Measurements from ENCODE around the gene DMRTC2. TPM values are rescaled to one million over a fixed set of nuclear protein-coding genes. Genes with fewer than 3 reads are reported as not detected.

The DMRTC2 gene
- total RNA-seq, 2 donors from 2014 or later: not detected

DNA sequence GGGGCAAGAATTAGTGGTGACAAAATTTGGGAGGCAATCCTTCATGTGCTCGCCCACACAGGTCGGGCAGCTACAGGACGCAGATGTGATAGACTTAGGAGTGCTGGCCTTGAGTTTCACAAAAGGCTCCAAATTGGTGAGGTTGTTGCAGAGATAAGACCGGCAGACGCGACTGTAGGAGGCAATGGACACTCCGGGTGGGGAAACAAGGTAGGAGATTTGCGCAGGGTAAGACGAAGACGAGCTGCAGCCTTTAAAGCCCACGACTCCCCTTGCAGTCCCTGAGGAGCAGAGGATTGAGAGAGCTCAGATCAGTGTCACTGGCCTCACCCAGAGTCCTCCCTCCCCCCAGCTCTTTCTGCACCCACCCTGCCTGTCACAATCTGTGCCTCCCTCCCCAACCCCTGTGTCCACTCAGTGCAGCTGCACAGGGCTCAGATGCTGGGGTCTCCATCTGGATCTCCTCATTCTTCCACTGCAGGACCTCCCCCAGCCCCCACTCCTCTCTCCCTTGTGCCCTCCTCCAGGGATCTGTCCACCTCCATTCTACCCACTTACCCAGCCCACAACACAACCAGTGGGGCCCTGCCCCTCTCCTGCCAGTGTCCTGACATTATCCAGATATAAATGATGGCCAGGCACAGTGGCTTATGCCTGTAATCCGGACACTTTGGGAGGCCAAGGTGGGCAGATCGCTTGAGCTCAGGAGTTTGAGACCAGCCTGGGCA, 6.7 kb upstream of the DMRTC2 start:
- H3K27ac Mint-ChIP-seq: peak overlapping the region in 1 of 2 donors; percentile 38
- no peaks in the 10 kb centered on the region for H3K9me3 Mint-ChIP-seq
- DNase-seq (ENCODE audit: low spot score in 2 of 2) (no peak), ATAC-seq (no peak)
- no peaks in the 10 kb centered on the region for H3K36me3 Mint-ChIP-seq

DNA sequence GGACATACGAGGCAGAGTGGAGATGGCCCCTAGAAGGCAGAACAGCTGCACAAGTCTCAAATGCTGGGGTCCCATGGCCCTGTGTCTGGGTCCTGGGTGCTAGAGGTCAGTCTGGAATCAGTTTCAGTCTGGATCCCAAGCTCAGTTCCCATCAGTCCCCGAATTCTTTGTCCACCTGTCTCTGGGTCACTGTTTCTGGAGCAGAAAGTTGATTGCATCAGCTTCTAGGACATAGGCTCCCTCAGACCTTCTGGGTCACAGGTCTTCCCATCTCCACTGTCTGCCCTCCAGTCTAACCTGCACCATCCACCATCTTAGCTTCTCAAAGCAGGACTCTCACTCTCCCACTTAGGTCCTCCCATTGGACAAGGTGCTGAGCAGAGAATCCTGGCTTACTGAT, 5.6 kb upstream of the DMRTC2 start:
- ATAC-seq (no peak), DNase-seq (ENCODE audit: low spot score in 2 of 2) (no peak)
- Mint-ChIP-seq H3K36me3 (no peaks in the 10 kb centered on the region), H3K27ac (no peak overlapping the region), H3K9me3 (peaks cover 0 to 8% of the 10 kb centered on the region in 2 donors)

DNA sequence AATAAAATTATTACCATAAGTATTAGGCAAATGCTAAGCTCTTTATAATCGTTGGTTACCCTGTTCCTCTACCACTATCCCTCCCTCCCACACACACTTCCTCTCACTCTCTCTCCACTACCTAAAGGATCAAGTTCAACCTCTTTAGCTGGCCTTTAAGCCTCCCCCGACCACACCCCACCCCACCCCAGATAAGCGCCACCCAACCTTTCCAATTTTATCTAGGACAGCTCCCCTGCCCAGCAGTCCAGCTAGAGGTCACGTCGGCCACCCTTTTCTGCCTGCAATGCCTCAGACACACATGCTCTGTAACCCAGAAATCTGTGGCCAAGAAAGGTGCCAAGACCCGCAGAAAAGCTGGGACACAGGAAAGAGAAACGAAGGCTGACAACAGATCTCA, 1.5 kb upstream of the DMRTC2 start:
- ATAC-seq: no peak
- H3K36me3 Mint-ChIP-seq: no peaks in the 10 kb centered on the region
- peaks cover 0 to 9% of the 10 kb centered on the region in 2 donors for H3K9me3 Mint-ChIP-seq

DNA sequence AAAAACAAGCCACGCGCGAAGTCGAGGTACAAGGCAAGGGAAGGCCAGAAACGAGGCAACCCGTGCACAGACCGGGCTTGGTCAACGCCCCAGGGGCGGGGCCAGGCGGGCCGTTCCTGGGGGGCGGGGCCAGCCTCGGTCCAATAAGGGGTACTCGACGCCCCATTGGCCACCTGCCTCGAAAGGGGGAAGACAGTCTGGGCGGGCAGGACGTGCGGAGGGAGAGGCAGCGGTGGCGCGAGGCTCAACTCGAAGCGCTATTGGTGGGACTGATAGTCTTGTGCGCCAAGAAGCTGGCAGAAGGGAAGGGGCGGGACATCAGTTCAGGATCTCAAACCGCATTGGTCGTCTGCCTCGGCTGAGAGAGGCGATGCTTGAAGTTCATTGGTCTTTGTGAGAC, 241 bp upstream of the DMRTC2 start, which contains the start of gene LYPD4:
TSS of gene LYPD4 (minus strand) at position 83 of the 400 bp plus-strand sequence. CDS start 5,398 bp downstream, outside the sequence.
- no peak within 1 kb of the TSS for H3K27ac Mint-ChIP-seq
- no peaks in the 10 kb centered on the region for H3K36me3 Mint-ChIP-seq
- peaks cover 0 to 9% of the 10 kb centered on the region in 2 donors for H3K9me3 Mint-ChIP-seq
- DNase-seq (ENCODE audit: low spot score in 2 of 2) (no peak), ATAC-seq (peak in 1 of 2 donors; percentile 47)

More for the DNA sequence above, 1.5 kb upstream of the DMRTC2 start:
- DNase-seq (ENCODE audit: low spot score in 2 of 2): no peak
- H3K27ac Mint-ChIP-seq: no peak overlapping the region

DNA sequence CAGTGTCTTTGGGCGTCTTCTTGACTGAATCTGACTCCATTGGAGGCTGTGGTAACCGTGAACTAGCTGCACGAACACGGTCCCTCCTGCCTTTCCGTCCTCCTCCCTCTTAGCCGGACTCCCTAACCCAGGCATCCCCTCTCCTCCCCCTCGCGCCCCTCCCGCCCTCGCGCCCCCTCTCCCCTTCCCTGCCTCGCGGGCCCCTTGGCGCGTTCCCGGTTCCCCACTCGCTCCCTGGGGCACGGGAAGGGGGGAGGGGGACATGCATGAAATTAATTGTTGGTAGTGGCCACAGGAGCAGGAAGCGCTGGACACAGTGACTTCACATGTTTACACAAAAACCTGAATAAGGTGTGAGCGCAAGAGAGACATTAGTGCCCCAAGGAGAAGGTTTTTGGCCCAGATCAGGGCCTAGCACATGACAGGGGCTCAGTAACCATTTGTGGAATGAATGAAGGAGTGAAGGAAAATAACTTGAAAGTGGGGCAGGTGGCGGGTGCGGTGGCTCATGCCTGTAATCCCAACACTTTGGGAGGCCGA, 279 bp downstream of the DMRTC2 start:
- no peaks in the 10 kb centered on the region for H3K36me3 Mint-ChIP-seq
- no peak overlapping the region for H3K27ac Mint-ChIP-seq
- ATAC-seq: no peak
- H3K9me3 Mint-ChIP-seq: peaks cover 0 to 9% of the 10 kb centered on the region in 2 donors
- DNase-seq (ENCODE audit: low spot score in 2 of 2): no peak

DNA sequence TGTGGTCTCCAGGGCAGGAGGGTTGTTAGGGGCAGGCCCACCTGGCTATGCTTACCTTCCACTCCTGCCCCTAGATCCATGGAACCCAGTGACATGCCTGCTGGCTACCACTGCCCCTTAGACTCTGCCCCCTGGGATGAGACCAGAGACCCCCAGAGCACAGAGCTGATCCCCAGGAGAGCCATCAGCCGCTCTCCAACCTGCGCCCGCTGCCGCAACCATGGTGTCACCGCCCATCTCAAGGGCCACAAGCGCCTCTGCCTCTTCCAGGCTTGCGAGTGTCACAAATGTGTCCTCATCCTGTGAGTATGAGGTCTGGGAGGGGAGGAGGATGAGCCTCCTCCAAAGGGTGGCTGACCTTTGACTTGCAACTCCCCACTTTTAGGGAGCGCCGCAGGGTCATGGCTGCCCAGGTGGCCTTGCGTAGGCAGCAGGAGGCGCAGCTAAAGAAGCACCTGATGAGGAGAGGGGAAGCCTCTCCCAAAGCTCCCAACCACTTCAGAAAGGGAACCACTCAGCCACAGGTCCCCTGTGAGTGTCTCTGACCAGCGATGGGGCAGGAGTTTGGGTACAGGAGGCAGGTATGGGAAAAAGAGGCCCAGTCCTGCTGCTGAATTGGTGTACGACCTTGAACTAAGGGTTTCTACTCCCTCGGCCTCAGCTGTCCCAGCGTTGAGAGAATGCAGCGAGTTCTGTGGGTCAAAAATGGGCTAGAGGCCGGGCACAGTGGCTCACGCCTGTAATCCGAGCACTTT, 2.7 kb downstream of the DMRTC2 start:
- no peaks in the 10 kb centered on the region for H3K36me3 Mint-ChIP-seq
- DNase-seq (ENCODE audit: low spot score in 2 of 2) (no peak), ATAC-seq (no peak)
- peaks cover 0 to 9% of the 10 kb centered on the region in 2 donors for H3K9me3 Mint-ChIP-seq
- H3K27ac Mint-ChIP-seq: no peak overlapping the region

DNA sequence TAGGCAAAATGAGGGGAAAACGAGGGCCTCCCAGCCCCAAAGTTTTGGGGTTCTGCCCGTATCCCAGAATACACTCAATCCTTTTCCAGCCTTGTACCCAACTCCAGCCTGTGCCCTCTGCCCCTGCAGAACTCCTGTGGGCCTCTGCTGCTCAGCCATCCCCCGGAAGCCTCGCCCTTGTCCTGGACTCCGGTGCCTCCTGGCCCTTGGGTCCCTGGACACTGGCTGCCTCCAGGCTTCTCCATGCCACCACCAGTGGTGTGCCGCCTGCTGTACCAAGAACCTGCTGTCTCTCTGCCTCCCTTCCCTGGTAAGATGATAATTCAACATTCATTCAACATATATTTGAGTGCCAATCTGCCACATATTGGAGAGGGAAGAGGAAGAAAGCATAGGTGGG, 3.8 kb downstream of the DMRTC2 start:
- Mint-ChIP-seq H3K27ac (no peak overlapping the region), H3K36me3 (no peaks in the 10 kb centered on the region), H3K9me3 (peaks cover 0 to 7% of the 10 kb centered on the region in 2 donors)
- no peak for DNase-seq (ENCODE audit: low spot score in 2 of 2)
- no peak for ATAC-seq

DNA sequence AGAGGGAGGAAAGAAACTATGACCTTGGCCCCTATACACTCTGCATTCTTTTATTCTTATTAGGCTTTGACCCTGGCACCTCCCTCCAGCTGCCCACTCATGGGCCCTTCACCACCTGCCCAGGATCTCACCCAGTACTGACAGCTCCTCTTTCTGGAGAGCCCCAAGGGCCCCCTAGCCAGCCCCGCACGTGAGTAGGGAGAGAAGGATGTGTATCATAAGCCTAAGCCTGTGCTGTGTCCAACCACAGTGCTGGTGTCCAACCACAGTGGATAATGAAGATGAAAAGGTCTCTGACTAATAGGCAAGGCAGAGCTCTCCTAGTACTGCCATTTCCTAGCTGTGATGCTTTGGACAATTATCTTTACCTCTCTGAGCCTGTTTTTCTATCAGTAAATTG, 4.2 kb downstream of the DMRTC2 start:
- H3K9me3 Mint-ChIP-seq: peaks cover 0 to 3% of the 10 kb centered on the region in 2 donors
- no peak overlapping the region for H3K27ac Mint-ChIP-seq
- H3K36me3 Mint-ChIP-seq: no peaks in the 10 kb centered on the region
- peak in 1 of 2 donors; percentile 29 for ATAC-seq
- DNase-seq (ENCODE audit: low spot score in 2 of 2): no peak

DNA sequence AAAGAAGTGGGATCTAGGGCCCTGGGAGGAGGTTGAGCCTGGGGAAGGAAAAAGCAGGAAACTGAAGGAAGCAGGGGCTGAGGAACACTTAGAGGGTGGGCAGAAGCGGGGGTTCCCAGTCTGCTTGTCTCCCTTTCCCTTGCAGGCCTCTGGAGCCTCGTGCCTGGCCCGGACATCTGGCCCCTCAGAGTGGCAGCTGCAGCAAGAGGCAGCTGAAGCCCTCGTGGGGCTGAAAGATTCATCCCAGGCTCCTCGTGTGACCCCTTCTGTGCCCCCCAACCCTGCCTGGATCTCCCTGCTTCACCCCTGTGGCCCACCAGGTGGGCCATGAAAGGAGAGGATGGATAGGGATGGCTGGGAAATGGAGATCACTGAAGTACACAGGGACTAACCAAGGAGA, 5.5 kb downstream of the DMRTC2 start:
- no peak overlapping the region for H3K27ac Mint-ChIP-seq
- no peak for ATAC-seq
- H3K36me3 Mint-ChIP-seq: no peaks in the 10 kb centered on the region
- H3K9me3 Mint-ChIP-seq: no peaks in the 10 kb centered on the region
- no peak for DNase-seq (ENCODE audit: low spot score in 2 of 2)

DNA sequence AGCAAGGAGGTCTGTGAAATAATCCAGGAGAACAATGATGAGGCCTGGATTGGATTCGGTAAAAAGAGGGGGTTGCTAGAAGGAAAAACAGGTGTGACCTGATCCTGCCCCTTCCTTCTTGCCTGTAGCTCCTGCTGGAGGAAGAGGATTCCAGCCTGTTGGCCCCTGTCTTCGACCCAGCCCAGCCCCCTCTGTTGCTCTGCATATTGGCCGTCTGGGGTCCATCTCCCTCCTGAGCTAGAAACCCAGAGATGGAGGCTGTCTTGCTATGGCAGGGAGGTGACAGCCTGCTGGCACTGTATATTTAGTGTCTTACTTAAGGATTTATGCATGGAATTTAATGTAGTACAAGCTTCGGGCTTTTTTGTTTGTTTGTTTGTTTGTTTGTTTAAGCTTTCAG, 6.6 kb downstream of the DMRTC2 start:
- ATAC-seq: no peak
- Mint-ChIP-seq H3K9me3 (no peaks in the 10 kb centered on the region), H3K36me3 (no peaks in the 10 kb centered on the region), H3K27ac (no peak overlapping the region)
- no peak for DNase-seq (ENCODE audit: low spot score in 2 of 2)

DNA sequence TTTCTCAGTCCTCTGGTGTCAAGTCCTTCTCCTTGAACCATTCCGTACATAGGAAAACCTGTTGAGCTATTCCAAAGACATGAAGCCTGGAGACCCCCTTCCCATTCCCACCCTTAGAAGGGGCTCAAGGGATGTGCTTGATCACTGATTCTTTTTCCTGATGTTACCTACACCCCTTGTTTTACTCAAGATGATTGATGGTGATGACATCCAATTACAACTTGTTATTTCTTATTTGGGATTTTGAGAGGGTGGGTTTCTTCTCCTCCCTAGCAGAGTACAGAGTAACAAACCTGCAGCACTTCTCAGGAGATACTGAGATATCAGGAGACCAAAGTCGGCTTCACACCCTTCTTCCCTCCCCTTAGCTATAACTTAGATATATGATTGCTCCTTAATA, 8.5 kb downstream of the DMRTC2 start:
- ATAC-seq (no peak), DNase-seq (ENCODE audit: low spot score in 2 of 2) (no peak)
- Mint-ChIP-seq H3K36me3 (no peaks in the 10 kb centered on the region), H3K27ac (no peak overlapping the region), H3K9me3 (no peaks in the 10 kb centered on the region)

DNA sequence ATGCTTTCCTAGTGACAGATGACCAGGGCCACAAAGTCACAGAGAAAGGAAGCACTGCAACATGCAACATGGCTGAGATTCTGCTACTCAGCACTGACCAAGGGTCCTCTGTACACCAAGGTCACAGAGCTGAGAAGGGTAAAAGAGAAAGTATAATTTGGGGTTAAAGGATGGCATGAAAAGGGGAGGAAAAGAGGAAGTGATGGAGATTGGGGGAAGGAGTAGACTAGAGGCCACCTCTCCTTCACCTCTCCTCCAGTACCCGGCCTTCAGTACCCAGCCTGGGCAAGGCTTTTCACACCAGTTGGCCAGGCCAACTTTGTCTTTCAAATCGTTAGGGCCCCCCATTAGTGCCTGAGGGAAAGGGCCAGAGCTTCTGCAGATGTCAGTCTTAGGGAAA, 8.9 kb downstream of the DMRTC2 start:
- DNase-seq (ENCODE audit: low spot score in 2 of 2): no peak
- Mint-ChIP-seq H3K27ac (no peak overlapping the region), H3K9me3 (no peaks in the 10 kb centered on the region), H3K36me3 (no peaks in the 10 kb centered on the region)
- ATAC-seq: no peak

DNA sequence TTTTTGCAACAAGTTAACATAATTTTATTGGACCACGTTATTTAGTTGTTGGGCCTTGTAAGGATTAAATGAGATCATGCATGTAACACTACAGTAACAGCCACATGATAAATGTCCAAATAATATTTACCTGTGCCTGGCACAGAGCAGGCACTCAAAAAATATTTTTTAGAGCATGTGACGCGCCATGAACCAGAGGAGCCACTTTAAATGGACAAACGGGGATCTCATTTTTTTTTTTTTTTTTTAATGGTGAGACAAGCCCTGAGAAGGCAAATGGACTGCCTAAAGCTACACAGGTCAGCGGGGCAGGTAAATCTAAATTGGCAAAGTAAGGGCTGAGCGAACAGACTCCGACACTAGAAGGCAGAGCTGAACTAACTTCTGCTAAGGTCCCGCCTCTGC, 14.4 kb downstream of the DMRTC2 start:
- no peaks in the 10 kb centered on the region for H3K9me3 Mint-ChIP-seq
- ATAC-seq (no peak), DNase-seq (ENCODE audit: low spot score in 2 of 2) (no peak)
- H3K36me3 Mint-ChIP-seq: peaks cover 37% of the 10 kb centered on the region in 2 donors
- H3K27ac Mint-ChIP-seq: peak overlapping the region; percentile 95 to 100

DNA sequence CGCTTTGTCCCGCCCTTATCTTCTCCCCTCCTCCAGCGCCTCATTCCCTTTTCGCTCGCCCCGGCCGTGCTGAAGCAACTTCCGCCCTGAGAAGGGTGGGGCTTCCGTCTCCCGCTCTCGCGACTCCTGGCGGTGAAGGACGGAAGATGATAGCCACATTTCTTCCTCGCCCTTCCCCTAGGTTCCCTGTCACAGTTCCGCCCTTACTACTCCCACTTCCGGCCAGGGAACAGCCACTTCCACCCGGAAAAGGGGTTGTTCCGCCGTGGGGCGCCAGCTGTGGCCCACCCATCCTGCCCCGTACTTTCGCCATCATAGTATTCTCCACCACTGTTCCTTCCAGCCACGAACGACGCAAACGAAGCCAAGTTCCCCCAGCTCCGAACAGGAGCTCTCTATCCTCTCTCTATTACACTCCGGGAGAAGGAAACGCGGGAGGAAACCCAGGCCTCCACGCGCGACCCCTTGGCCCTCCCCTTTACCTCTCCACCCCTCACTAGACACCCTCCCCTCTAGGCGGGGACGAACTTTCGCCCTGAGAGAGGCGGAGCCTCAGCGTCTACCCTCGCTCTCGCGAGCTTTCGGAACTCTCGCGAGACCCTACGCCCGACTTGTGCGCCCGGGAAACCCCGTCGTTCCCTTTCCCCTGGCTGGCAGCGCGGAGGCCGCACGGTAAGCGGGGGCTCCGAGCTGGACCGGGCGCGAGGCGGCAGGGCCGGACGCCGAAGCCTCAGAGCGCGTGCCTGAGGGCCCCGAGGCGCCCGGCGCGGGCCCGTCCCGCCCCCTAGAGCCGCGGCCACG, 15.0 kb downstream of the DMRTC2 start, which contains the start of gene RPS19:
TSS of gene RPS19 (plus strand) at position 638 of the 801 bp plus-strand sequence. CDS start 520 bp downstream, outside the sequence.
- Mint-ChIP-seq H3K27ac (peak within 1 kb of the TSS; percentile 95 to 100), H3K9me3 (no peaks in the 10 kb centered on the region), H3K36me3 (peaks cover 43% of the 10 kb centered on the region in 2 donors)
- ATAC-seq: peak; percentile 87 to 90
- peak; percentile 98 for DNase-seq (ENCODE audit: low spot score in 2 of 2)

DNA sequence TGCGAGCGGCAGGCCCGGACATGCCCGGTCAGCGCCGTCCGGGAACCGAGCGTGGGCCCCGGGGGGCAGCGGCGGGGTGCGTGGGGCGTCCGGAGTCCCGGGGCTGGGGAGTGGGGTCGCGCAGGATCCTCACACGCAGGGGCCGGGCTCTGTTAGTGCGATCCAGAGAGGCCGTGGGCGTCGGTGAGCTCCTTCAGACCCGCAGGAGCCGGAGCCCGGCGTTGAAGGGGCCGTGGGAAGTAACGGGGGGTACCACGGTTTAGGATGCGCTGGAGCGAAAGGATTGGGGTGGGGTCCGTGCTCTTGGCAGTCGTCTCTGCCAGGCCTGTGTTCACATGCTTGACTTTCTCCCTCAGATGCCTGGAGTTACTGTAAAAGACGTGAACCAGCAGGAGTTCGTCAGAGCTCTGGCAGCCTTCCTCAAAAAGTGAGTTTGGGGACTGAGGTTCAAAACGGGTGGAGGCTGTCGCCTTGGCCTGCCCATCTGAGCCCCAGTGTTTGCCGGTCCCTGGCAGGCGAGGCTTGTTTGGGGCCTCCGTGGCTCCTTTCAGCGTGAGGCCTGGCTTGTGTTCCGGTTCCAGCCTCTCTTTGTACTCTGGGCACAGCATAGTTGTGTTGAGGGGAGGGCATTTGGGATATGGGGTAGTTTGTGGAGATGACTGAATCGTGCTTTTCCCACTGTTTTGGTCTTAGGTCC, 15.7 kb downstream of the DMRTC2 start:
- no peak for ATAC-seq
- H3K27ac Mint-ChIP-seq: peak overlapping the region; percentile 95 to 98
- H3K9me3 Mint-ChIP-seq: no peaks in the 10 kb centered on the region
- DNase-seq (ENCODE audit: low spot score in 2 of 2): no peak
- H3K36me3 Mint-ChIP-seq: peaks cover 43 to 47% of the 10 kb centered on the region in 2 donors

Data from activated naive CD4-positive, alpha-beta T cell treated with anti-CD3 and anti-CD28 coated beads, Interleukin-2, amount 50 U/mL, for 72 hours (primary cell).